Adrenal gland (tissue), 12 donors: ENCODE measurements around the gene CDHR3. TPM values are rescaled to one million over a fixed set of nuclear protein-coding genes. Genes with fewer than 3 reads are reported as not detected.
A peak's percentile ranks its signal among the peaks of the same experiment; 100 is the strongest.

Source experiments
- DNase-seq, 7 donors: peaks; one replicate each; pipeline ENCODE4 v3.0.0-alpha.2; 2019 to 2020
- H3K27ac ChIP-seq, 5 donors: fragments of 200-600 bp; sonication (generic) in 4 of 5; 1 replicate in 3 of 5; 2 replicates in 2 of 5; pipeline versions ENCODE4 v1.5.1 to v1.8.0; 2016 to 2020; ENCODE audit warnings: mild to moderate bottlenecking in 1 of 5
- H3K27me3 ChIP-seq: fragments of 200-600 bp; 2 replicates; pipeline ENCODE4 v1.8.0; 2021
- H3K36me3 ChIP-seq, 2 donors: fragments of 200-600 bp; replicated peaks in 1 of 2; 1 replicate in 1 of 2; 2 replicates in 1 of 2; pipeline versions ENCODE4 v1.5.1 to v1.8.0; 2018 to 2022
- H3K4me1 ChIP-seq, 2 donors: fragments of 200-600 bp; replicated peaks in 1 of 2; 1 replicate in 1 of 2; 2 replicates in 1 of 2; pipeline versions ENCODE4 v1.5.1 to v1.8.0; 2018 to 2021
- H3K4me3 ChIP-seq, 4 donors: fragments of 200-600 bp; sonication (generic) in 3 of 4; one replicate each; pipeline ENCODE4 v1.5.1; 2016 to 2018
- H3K9me3 ChIP-seq, 3 donors: fragments of 200-600 bp; sonication (generic) in 1 of 3; replicated peaks in 1 of 3; 1 replicate in 2 of 3; 2 replicates in 1 of 3; pipeline versions ENCODE4 v1.5.1 to v1.8.0; 2016 to 2021
- CTCF ChIP-seq, 6 experiments: fragments of 450-650 bp in 4 of 6; fragments of 200-600 bp in 2 of 6; sonication (generic) in 1 of 6; IDR thresholded peaks; 1 replicate in 5 of 6; 2 replicates in 1 of 6; pipeline versions ENCODE4 v1.5.1 to v1.8.0; 2016 to 2021; ENCODE audit warnings: antibody characterized with exemption in 6 of 6, mild to moderate bottlenecking in 2 of 6, moderate library complexity in 1 of 6
- POLR2A ChIP-seq, 2 donors: fragments of 450-650 bp; IDR thresholded peaks; one replicate each; pipeline ENCODE4 v1.6.1; 2017; ENCODE audit warnings: antibody characterized with exemption in 2 of 2, mild to moderate bottlenecking in 2 of 2, moderate library complexity in 1 of 2
- WGBS, 4 donors: extraction: QIAGEN DNeasy Blood & Tissue Kit in 2 of 4; methylation state at CpG; one replicate each; pipeline versions ENCODE4 v1.1.5 to v1.1.7; 2013 to 2017; 5-methylcytosine and 5-hydroxymethylcytosine counted together
- intact Hi-C, 2 donors: fragments of 100-400 bp; cut with DNase I; formaldehyde crosslinking; loops; one replicate each; pipeline versions ENCODE4 v1.14.1 to v1.15.0; 2022 to 2023
- polyA plus RNA-seq, 3 donors: library from polyadenylated mRNA; stranded (reverse); fragments of 200-250 nt in 2 of 3; fragments of 350-450 nt in 1 of 3; fragmentation: Illumina TruSeq in 1 of 3; extraction: RNeasy Lipid Tissue Mini Kit (QIAGEN cat#74804) in 1 of 3; gene quantifications; one replicate each; pipeline ENCODE4 v1.2.3, GENCODE V29; 2013 to 2014
- total RNA-seq, 9 donors: library from RNA; depleted of rRNA in 4 of 9; stranded (reverse); fragments of >200 nt in 4 of 9; fragments of 120-200 nt in 1 of 9; fragmentation: NEBNext Ultra II Directional in 1 of 9; extraction: Animal tissue kit (Norgen Biotek cat#: 25700) in 1 of 9; gene quantifications; one replicate each; pipeline versions ENCODE4 v1.1.0 to v1.2.4, GENCODE V29; 2013 to 2023
- donor health status: healthy with polysubstance abuse.
- donor health status: Bipolar disorder and iron deficiency.
- donor health status: DM: yes; HTN: yes; CAD: no.
- donor health status: DM: no; HTN: no; CAD: no.
- donor health status: DM: no; HTN: no; CAD: no.
- donor health status: DM: yes; HTN: yes; CAD: no.

The CDHR3 gene
- total and polyA plus RNA-seq, 12 donors, result 0.66 to 5.0 (median 2.3) TPM

- no peak overlapping the region for H3K4me3 ChIP-seq
- 90 to 98% (median 92%) methylated on average over 3 to 5 of the region's 5 CpGs for WGBS, 4 donors
- TF ChIP-seq POLR2A (IDR thresholded peaks at IDR 0.05) (no peak), CTCF (IDR thresholded peaks at IDR 0.05) (no peak)
- H3K4me1 ChIP-seq, result peaks cover 5 to 10% of the 10 kb centered on the region in 2 donors
- no peaks in the 10 kb centered on the region for H3K9me3 ChIP-seq
- no peaks in the 10 kb centered on the region for H3K36me3 ChIP-seq
- DNase-seq, result no peak
- intact Hi-C loops, result no loop called here
- H3K27me3 ChIP-seq, result no peaks in the 10 kb centered on the region
- no peak overlapping the region for H3K27ac ChIP-seq
These were observed 11.4 kb downstream of the CDHR3 start for GRCh38 chr7:105974471-105974870.

- H3K4me3 ChIP-seq, result no peak overlapping the region
- TF ChIP-seq POLR2A (IDR thresholded peaks at IDR 0.05) (no peak), CTCF (IDR thresholded peaks at IDR 0.05) (no peak)
- H3K9me3 ChIP-seq, result no peaks in the 10 kb centered on the region
- H3K27ac ChIP-seq, result no peak overlapping the region
- intact Hi-C loops, result no loop called here
- 80 to 89% (median 82%) methylated on average over 8 of the region's 8 CpGs for WGBS, 4 donors
- peaks cover 5 to 10% of the 10 kb centered on the region in 2 donors for H3K4me1 ChIP-seq
- no peaks in the 10 kb centered on the region for H3K27me3 ChIP-seq
- no peaks in the 10 kb centered on the region for H3K36me3 ChIP-seq
- DNase-seq, result no peak
These were observed 12.8 kb downstream of the CDHR3 start for GRCh38 chr7:105975770-105976417.

- Histone ChIP-seq H3K9me3 (no peaks in the 10 kb centered on the region), H3K27ac (no peak overlapping the region), H3K4me3 (no peak overlapping the region), H3K4me1 (peaks cover 5 to 10% of the 10 kb centered on the region in 2 donors), H3K36me3 (no peaks in the 10 kb centered on the region), H3K27me3 (no peaks in the 10 kb centered on the region)
- no peak for TF ChIP-seq POLR2A (IDR thresholded peaks at IDR 0.05)
- TF ChIP-seq CTCF (IDR thresholded peaks at IDR 0.05), result no peak
- intact Hi-C loops, result no loop called here
- WGBS, 4 donors, result 88 to 96% (median 93%) methylated on average over 4 of the region's 4 CpGs
- no peak for DNase-seq
These were observed 13.8 kb downstream of the CDHR3 start for GRCh38 chr7:105976868-105977267.

- peaks cover 5 to 10% of the 10 kb centered on the region in 2 donors for H3K4me1 ChIP-seq
- DNase-seq, result peak in 5 of 7 donors; percentile 29 to 59 (median 40)
- TF ChIP-seq POLR2A (IDR thresholded peaks at IDR 0.05) (no peak), CTCF (IDR thresholded peaks at IDR 0.05) (no peak)
- 58 to 76% (median 63%) methylated on average over 2 to 3 of the region's 3 CpGs for whole genome bisulfite sequencing, 4 donors
- intact Hi-C loops, result no loop called here
- no peak overlapping the region for H3K27ac ChIP-seq
- no peak overlapping the region for H3K4me3 ChIP-seq
- no peaks in the 10 kb centered on the region for H3K36me3 ChIP-seq
- no peaks in the 10 kb centered on the region for H3K9me3 ChIP-seq
- H3K27me3 ChIP-seq, result no peaks in the 10 kb centered on the region
These were observed 15.0 kb downstream of the CDHR3 start for GRCh38 chr7:105978035-105978434.
